ENCODE results near the gene LCN10.

LCN10 gene

GRCh38 chr9:136697821-136698526, 44.8 kb downstream of the LCN10 start:
- DNase-seq, result peak in 1 of 2 donors; percentile 40

- no peak for DNase-seq
These were observed 45.5 kb downstream of the LCN10 start for GRCh38 chr9:136697146-136697820.

DNA sequence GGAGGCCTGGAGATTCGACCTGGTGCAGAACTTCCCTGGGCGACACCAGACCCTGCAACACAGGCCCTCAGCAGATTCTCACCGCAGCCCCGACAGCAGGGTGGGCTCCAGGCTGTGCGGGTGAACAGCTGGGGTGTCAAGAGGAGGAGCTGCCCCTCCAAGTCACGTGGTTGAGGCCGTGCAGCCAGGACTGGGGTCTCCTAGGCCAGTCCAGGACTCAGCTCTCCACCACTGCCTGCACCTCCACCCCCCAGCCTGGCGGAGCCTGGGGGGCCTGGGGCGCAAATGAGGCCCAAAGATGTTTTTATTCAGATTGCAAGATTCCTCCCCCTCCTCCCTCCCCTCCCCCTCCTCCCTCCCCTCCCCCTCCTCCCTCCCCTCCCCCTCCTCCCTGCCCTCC, 46.2 kb downstream of the LCN10 start:
- DNase-seq, result no peak

- no peak for DNase-seq
These were observed 46.8 kb downstream of the LCN10 start for GRCh38 chr9:136695955-136696354.

GRCh38 chr9:136695435-136695895, 47.3 kb downstream of the LCN10 start:
- DNase-seq, result no peak

GRCh38 chr9:136694872-136695247, 47.9 kb downstream of the LCN10 start:
- DNase-seq, result no peak

DNA sequence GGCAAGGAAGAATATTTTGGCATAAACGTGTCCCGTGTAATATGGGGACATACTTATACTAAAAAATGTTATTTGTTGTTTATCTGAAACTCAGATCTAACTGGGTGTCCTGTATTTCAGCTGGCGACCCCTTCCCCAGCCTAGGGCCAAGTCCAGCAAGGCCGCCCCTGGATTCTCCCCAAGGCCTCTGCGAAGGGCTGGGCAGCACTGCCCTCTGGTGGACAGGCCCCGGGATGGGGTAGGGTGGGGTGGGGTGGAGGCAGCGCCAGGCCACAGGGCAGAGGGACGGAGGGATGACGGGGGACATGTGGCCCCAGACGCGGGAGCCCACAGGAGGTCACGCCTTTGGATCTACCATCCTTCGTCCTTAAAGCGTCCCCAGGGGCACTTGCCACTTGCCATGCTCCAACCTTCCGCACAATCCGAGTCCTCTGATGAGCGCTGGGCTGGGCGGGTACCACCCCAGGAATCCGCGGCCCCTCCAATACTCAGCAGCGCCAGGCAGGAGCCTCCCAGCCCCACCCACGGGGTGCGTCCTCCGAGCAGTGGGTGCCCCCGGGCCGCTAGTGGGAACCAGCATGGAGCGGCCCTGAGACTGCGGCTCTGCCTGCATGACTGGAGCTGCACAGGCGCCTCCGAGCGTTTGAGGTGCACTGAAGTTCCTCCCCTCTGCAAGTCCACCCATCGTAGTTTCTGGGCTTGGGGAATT, 48.4 kb downstream of the LCN10 start:
- peak; percentile 20 to 48 for DNase-seq

GRCh38 chr9:136693490-136694162, 49.1 kb downstream of the LCN10 start:
- no peak for DNase-seq

DNA sequence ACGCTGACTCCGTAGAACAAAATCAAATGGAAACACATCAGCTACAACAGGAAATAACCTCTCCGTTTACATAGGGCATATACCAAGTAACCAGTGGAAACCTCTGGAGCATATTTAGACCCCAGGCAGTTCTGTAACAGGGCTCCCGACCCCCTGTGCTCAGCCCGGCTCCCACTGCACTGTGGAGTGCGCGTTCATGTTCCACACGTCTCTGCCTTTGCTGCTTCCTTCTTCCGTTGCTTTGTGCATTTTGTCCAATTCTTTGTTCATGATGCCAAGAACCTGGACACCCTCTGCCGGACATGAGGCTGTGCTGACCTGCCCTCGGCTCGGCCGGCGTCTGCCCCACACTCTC, 49.6 kb downstream of the LCN10 start:
- DNase-seq, result no peak

GRCh38 chr9:136692185-136693134, 50.3 kb downstream of the LCN10 start:
- no peak for DNase-seq

- no peak for DNase-seq
These were observed 51.2 kb downstream of the LCN10 start for GRCh38 chr9:136691316-136692184.

DNA sequence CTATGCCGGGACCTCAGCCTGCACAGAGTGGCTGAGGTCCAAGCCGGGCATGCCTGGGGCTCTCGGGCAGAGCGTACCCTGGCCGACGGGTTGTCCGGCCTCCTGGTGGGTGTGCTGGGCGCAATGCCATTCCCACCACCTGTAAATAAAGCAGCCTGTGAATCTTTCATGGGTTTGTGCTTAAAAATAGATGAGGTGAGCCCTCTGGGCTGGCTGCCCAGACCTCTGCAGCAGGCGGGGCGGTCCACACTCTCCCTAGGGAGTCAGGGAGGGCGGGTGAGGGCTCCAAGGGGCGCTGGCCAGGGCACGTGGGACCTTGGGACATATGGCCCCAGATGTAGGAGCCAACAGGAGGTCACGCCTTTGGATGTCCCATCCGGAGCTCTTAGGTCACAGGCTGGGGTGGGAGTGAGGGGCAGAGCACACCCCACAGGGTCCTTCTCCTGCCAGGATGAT, 51.9 kb downstream of the LCN10 start:
- DNase-seq, result no peak

- DNase-seq, result no peak
These were observed 52.5 kb downstream of the LCN10 start for GRCh38 chr9:136690104-136690805.

DNA sequence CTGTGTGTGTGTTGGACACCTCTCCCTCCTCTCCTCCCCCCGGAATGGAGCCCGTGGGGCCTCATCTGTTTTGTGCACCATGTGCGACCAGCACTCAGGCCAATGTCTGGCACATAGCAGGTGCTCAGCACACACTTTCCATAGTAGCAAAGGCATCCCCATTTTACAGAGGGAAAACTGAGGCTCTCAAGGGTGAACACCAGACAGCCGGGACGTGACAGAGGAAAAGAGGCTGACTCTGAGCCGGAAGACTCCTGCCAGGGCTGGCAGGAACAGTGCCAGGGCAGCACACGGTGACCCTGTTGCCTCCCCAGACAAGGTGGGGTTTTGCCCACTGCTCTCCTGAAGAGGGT, 53.7 kb downstream of the LCN10 start:
- DNase-seq, result no peak

DNA sequence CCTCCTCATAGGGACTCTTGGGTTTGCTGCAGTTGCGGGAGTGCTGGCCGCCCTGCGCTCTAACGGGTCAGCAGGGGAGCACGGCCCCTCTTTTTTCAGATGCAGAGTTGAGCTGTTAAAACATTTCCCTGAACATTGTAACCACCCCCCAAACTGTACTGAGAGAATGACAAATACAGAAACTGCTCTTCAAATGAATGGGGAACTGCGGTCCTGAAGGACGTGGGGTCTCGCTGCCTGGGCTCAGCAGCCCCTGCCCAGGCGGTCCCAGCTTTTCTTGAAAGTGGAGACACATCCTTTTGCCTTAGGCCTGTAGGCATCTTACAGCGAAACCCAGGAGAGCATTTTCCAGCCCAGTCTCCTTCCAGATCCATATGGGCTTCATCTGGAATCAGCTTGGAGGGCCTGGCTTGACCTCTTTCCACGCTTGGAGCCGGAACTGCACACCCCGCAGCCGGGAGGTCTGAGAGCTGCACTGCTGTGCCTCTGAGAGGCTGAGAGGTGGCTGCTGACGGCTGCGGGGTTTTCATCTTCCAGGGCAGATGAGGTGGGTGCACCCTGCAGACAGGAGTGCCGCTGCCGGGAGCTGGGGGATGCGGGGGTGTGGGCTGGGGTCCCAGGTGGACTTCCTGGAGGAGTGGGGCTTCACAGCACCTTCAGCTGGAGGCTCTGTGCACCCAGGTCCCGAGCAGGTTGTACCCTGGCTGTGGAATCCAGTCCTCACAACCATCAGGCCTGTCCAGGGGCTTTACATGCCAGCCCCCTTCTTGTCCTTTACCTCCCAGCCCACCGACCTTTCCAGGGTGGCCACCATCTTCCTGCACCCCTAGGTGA, 54.2 kb downstream of the LCN10 start:
- no peak for DNase-seq

Data from CD4-positive, alpha-beta T cell treated with Interleukin-1 beta for 1 hour (primary cell).